HEK293 (cell line): Measurements from ENCODE around the gene SLC35F6.
"Not testable (repeated sequence)": the region's sequence is repeated elsewhere in the genome, so short reads cannot be mapped to it uniquely, and the experiment has no call there.

Experiments used
- CTCF ChIA-PET: fragments of 350-600 bp; formaldehyde crosslinking; extraction: SDS; loops from one replicate; lab custom pipeline; 2021; ENCODE audit warnings: antibody characterized with exemption; lab: Yijun Ruan, JAX
- POLR2A ChIA-PET: fragments of 300-600 bp; formaldehyde crosslinking; extraction: SDS; loops from one replicate; lab custom pipeline; 2020; ENCODE audit warnings: antibody characterized with exemption, inconsistent platforms; lab: Yijun Ruan, JAX
- H3K27ac ChIP-seq: fragments of 200-500 bp; sonication (Bioruptor generic); 2 replicates; pipeline ENCODE4 v1.5.1; 2014; ENCODE audit warnings: low read depth, low read length, control low read depth, inconsistent platforms; ENCODE audit errors: extremely low read depth
- H3K36me3 ChIP-seq, 2 experiments: fragments of 200-500 bp in 1 of 2; sonication (Bioruptor generic) in 1 of 2; 1 replicate in 1 of 2; 2 replicates in 1 of 2; pipeline ENCODE4 v1.5.1; 2014 to 2017; ENCODE audit warnings: inconsistent platforms in 2 of 2, low read length in 2 of 2; ENCODE audit not compliant: control insufficient read depth in 2 of 2, insufficient read depth in 1 of 2
- H3K4me1 ChIP-seq: fragments of 200-500 bp; sonication (Bioruptor generic); 2 replicates; pipeline ENCODE4 v1.5.1; 2014; ENCODE audit warnings: mild to moderate bottlenecking, low read length, inconsistent platforms; ENCODE audit not compliant: control insufficient read depth, insufficient read depth
- H3K4me3 ChIP-seq: 2 replicates; pipeline ENCODE4 v1.5.1; 2011; ENCODE audit warnings: low read depth, mild to moderate bottlenecking, control low read depth, low read length, moderate library complexity
- H3K9me3 ChIP-seq: fragments of 200-500 bp; sonication (Bioruptor generic); 2 replicates; pipeline ENCODE4 v1.5.1; 2014; ENCODE audit warnings: low read depth, low read length, inconsistent platforms; ENCODE audit not compliant: control insufficient read depth, insufficient read depth
- BCL11A ChIP-seq: fragments of 450-650 bp; formaldehyde crosslinking; IDR thresholded peaks from 2 replicates; pipeline ENCODE4 v1.5.1; 2016; ENCODE audit warnings: low read depth, missing biosample characterization, missing genetic modification characterization
- KLF10 ChIP-seq: fragments of 450-650 bp; IDR thresholded peaks from 2 replicates; pipeline ENCODE4 v1.5.1; 2018; ENCODE audit warnings: missing biosample characterization, mild to moderate bottlenecking, missing genetic modification characterization
- SCRT1 ChIP-seq: fragments of 450-650 bp; formaldehyde crosslinking; IDR thresholded peaks from 2 replicates; pipeline ENCODE4 v1.5.1; 2016; ENCODE audit warnings: missing biosample characterization, missing genetic modification characterization, borderline replicate concordance
- TRIM28 ChIP-seq: IDR thresholded peaks from 2 replicates; pipeline ENCODE4 v1.6.1; 2011; ENCODE audit warnings: low read length, control low read depth, borderline replicate concordance
- YY2 ChIP-seq: fragments of 450-650 bp; formaldehyde crosslinking; IDR thresholded peaks from 2 replicates; pipeline ENCODE4 v1.5.1; 2016; ENCODE audit warnings: missing biosample characterization, missing genetic modification characterization
- ZBTB21 ChIP-seq: fragments of 450-650 bp; formaldehyde crosslinking; IDR thresholded peaks from 2 replicates; pipeline ENCODE4 v1.5.1; 2017; ENCODE audit warnings: missing biosample characterization, missing genetic modification characterization
- ZNF121 ChIP-seq: fragments of 450-650 bp; formaldehyde crosslinking; IDR thresholded peaks from 2 replicates; pipeline ENCODE4 v1.5.1; 2016; ENCODE audit warnings: missing biosample characterization, missing genetic modification characterization
- ZNF175 ChIP-seq: fragments of 450-650 bp; formaldehyde crosslinking; IDR thresholded peaks from 2 replicates; pipeline ENCODE4 v1.5.1; 2016; ENCODE audit warnings: missing biosample characterization, missing genetic modification characterization
- ZNF354C ChIP-seq: fragments of 450-650 bp; formaldehyde crosslinking; IDR thresholded peaks from 2 replicates; pipeline ENCODE4 v1.5.1; 2016; ENCODE audit warnings: missing biosample characterization, missing genetic modification characterization, low read depth, borderline replicate concordance
- ZNF404 ChIP-seq: fragments of 450-650 bp; formaldehyde crosslinking; IDR thresholded peaks from 2 replicates; pipeline ENCODE4 v1.5.1; 2017; ENCODE audit warnings: missing biosample characterization, missing genetic modification characterization
- ZNF544 ChIP-seq: fragments of 450-650 bp; formaldehyde crosslinking; IDR thresholded peaks from 2 replicates; pipeline ENCODE4 v1.5.0; 2017; ENCODE audit warnings: missing biosample characterization, missing genetic modification characterization
- ZNF629 ChIP-seq: fragments of 450-650 bp; formaldehyde crosslinking; IDR thresholded peaks from 2 replicates; pipeline ENCODE4 v1.5.1; 2017; ENCODE audit warnings: missing biosample characterization, missing genetic modification characterization
- TF ChIP-seq, protein P1 (sequence below): fragments of 450-650 bp; formaldehyde crosslinking; IDR thresholded peaks from 2 replicates; pipeline ENCODE4 v1.5.1; 2016; ENCODE audit warnings: missing biosample characterization, missing genetic modification characterization
- TF ChIP-seq, protein P2 (sequence below): fragments of 450-650 bp; formaldehyde crosslinking; IDR thresholded peaks from 2 replicates; pipeline ENCODE4 v1.5.1; 2016; ENCODE audit warnings: missing biosample characterization, missing genetic modification characterization
- TF ChIP-seq, protein P3 (sequence below): fragments of 450-650 bp; IDR thresholded peaks from 2 replicates; pipeline ENCODE4 v1.5.1; 2018; ENCODE audit warnings: missing biosample characterization, missing genetic modification characterization

SLC35F6 gene

DNA sequence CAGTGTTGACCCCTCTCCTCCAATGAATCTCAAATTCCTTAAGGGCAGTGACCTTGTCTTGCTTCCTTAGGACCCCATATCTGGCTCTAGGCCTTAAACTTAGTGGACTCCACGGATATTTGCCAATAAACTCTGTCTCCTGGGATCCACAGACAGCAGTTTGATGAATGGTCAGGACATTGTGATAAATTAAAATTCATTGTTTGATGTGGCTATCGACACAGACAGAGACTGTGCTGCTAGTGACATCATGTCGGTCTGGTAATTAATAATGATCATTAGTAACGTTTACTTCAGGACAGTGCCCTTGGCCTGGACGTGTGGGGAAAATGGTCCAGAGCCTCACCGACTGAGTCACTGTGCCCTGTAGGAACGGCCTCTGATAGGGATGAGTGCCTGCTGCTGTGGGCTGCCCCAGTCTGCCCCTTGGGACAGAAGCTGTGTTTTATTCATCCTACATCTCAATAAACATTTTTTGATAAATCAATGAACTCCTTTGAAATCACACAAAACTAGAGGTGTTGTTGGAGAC is 5.2 kb upstream of the SLC35F6 start:
- H3K4me3 ChIP-seq: no peak overlapping the region
- H3K9me3 ChIP-seq: no peaks in the 10 kb centered on the region
- CTCF ChIA-PET: no interaction called here
- no peaks in the 10 kb centered on the region for H3K36me3 ChIP-seq
- TF ChIP-seq ZNF629 (no peak), ZNF544 (tag by site-specific recombination) (no peak), SCRT1 (tag by site-specific recombination) (no peak), TRIM28 (no peak), ZNF354C (tag by site-specific recombination) (no peak), BCL11A (tag by site-specific recombination) (no peak), ZBTB21 (tag by site-specific recombination) (no peak), ZNF175 (no peak), ZNF404 (tag by site-specific recombination) (no peak)
- TF ChIP-seq, protein P1, sequence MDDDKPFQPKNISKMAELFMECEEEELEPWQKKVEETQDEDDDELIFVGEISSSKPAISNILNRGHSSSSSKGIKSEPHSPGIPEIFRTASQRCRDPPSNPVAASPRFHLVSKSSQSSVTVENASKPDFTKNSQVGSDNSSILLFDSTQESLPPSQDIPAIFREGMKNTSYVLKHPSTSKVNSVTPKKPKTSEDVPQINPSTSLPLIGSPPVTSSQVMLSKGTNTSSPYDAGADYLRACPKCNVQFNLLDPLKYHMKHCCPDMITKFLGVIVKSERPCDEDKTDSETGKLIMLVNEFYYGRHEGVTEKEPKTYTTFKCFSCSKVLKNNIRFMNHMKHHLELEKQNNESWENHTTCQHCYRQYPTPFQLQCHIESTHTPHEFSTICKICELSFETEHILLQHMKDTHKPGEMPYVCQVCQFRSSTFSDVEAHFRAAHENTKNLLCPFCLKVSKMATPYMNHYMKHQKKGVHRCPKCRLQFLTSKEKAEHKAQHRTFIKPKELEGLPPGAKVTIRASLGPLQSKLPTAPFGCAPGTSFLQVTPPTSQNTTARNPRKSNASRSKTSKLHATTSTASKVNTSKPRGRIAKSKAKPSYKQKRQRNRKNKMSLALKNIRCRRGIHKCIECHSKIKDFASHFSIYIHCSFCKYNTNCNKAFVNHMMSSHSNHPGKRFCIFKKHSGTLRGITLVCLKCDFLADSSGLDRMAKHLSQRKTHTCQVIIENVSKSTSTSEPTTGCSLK (tag by site-specific recombination): no peak
- H3K27ac ChIP-seq: no peak overlapping the region
- POLR2A ChIA-PET: no interaction called here
- H3K4me1 ChIP-seq: no peaks in the 10 kb centered on the region

DNA sequence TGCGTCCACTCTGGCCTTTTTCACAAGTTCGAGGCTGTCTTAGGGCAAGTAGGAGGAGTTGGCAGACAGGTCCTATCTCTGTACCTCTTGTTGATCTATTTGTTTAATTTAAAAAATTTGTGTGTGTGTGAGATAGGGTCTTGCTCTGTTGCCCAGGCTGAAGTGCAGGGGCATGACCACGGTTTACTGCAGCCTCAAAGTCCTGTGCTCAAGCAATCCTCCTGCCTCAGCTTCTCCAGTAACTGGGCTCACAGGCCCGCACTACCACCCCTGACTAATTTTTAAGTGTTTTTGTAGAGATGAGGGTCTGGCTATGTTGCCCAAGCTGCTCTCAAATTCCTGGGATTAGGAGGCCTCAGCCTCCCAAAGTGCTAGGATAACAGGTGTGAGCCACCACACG is 4.2 kb upstream of the SLC35F6 start:
- Histone ChIP-seq H3K4me1 (no peaks in the 10 kb centered on the region), H3K9me3 (no peaks in the 10 kb centered on the region), H3K27ac (no peak overlapping the region), H3K4me3 (no peak overlapping the region), H3K36me3 (no peaks in the 10 kb centered on the region)
- ChIA-PET CTCF (no interaction called here), POLR2A (no interaction called here)
- TF ChIP-seq ZNF121 (tag by site-specific recombination): peak; percentile 72
- TF ChIP-seq YY2 (tag by site-specific recombination): no peak

DNA sequence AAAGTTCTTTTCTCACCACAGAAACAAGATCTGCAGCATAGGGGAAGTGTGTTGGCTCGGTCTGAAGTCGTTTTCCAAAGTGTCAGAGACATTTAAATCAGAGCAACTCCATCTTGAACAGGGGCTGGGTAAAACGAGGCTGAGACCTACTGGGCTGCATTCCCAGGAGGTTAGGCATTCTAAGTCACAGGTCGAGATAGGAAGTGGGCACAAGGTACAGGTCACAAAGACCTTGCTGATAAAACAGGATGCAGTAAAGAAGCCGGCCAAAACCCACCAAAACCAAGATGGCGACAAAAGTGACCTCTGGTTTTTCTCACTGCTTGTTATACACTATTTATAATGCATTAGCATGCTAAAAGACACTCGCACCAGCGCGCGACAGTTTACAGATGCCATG is 3.1 kb upstream of the SLC35F6 start:
- H3K36me3 ChIP-seq, POLR2A ChIA-PET, H3K9me3 ChIP-seq, H3K4me1 ChIP-seq, H3K4me3 ChIP-seq, H3K27ac ChIP-seq: not testable (repeated sequence)
- CTCF ChIA-PET: interaction anchor here (1.1 kb wide), 1 partner anchor 183 kb away, joined by 3 read pairs; no protein-coding TSS in a partner anchor

DNA sequence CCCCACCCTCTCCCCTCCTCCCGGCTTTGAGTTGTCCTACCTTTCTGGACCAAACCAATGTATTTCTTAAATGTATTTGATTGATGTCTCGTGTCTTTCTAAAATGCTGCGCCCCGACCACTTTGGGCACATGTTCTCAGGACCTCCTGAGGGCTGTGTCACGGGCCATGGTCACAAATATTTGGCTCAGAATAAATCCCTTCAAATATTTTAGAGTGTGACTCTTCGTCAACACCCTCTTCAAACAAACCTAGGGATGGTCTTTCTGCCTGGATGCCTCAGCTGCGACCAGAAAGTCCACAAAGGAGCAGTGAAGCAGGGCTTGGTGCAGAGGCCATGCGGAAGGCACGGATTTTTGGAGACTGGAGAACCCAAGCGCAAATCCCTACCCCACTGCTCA is 1.1 kb upstream of the SLC35F6 start:
- CTCF ChIA-PET: interaction anchor here (1.0 kb wide), 1 partner anchor 17 kb away, joined by 5 read pairs; no protein-coding TSS in a partner anchor
- no peak overlapping the region for H3K4me3 ChIP-seq
- POLR2A ChIA-PET: no interaction called here
- peaks cover 0 to 9% of the 10 kb centered on the region in 2 experiments; a peak in 1 of 3 replicates for H3K36me3 ChIP-seq
- no peak overlapping the region for H3K27ac ChIP-seq
- TF ChIP-seq, protein P2, sequence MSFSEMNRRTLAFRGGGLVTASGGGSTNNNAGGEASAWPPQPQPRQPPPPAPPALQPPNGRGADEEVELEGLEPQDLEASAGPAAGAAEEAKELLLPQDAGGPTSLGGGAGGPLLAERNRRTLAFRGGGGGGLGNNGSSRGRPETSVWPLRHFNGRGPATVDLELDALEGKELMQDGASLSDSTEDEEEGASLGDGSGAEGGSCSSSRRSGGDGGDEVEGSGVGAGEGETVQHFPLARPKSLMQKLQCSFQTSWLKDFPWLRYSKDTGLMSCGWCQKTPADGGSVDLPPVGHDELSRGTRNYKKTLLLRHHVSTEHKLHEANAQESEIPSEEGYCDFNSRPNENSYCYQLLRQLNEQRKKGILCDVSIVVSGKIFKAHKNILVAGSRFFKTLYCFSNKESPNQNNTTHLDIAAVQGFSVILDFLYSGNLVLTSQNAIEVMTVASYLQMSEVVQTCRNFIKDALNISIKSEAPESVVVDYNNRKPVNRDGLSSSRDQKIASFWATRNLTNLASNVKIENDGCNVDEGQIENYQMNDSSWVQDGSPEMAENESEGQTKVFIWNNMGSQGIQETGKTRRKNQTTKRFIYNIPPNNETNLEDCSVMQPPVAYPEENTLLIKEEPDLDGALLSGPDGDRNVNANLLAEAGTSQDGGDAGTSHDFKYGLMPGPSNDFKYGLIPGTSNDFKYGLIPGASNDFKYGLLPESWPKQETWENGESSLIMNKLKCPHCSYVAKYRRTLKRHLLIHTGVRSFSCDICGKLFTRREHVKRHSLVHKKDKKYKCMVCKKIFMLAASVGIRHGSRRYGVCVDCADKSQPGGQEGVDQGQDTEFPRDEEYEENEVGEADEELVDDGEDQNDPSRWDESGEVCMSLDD (tag by site-specific recombination): no peak
- TF ChIP-seq KLF10 (tag by site-specific recombination): no peak
- TF ChIP-seq, protein P3, sequence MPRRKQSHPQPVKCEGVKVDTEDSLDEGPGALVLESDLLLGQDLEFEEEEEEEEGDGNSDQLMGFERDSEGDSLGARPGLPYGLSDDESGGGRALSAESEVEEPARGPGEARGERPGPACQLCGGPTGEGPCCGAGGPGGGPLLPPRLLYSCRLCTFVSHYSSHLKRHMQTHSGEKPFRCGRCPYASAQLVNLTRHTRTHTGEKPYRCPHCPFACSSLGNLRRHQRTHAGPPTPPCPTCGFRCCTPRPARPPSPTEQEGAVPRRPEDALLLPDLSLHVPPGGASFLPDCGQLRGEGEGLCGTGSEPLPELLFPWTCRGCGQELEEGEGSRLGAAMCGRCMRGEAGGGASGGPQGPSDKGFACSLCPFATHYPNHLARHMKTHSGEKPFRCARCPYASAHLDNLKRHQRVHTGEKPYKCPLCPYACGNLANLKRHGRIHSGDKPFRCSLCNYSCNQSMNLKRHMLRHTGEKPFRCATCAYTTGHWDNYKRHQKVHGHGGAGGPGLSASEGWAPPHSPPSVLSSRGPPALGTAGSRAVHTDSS (tag by site-specific recombination): no peak
- no peaks in the 10 kb centered on the region for H3K9me3 ChIP-seq
- H3K4me1 ChIP-seq: no peaks in the 10 kb centered on the region
